HL-60/S4 treated with phorbol 12-myristate 13-acetate at 8.2 ng/mL for 4 days and 3 days (cell line): Measurements from ENCODE around the gene KAT14.
"Not testable (repeated sequence)": the region's sequence is repeated elsewhere in the genome, so short reads cannot be mapped to it uniquely, and the experiment has no call there.

Experiments
- in situ Hi-C: fragments of 300-500 bp; cut with MboI; formaldehyde crosslinking; loops from 2 replicates; pipeline ENCODE4 v1.15.0; 2022; ENCODE audit warnings: low sequenced_read_pairs

KAT14 gene

DNA sequence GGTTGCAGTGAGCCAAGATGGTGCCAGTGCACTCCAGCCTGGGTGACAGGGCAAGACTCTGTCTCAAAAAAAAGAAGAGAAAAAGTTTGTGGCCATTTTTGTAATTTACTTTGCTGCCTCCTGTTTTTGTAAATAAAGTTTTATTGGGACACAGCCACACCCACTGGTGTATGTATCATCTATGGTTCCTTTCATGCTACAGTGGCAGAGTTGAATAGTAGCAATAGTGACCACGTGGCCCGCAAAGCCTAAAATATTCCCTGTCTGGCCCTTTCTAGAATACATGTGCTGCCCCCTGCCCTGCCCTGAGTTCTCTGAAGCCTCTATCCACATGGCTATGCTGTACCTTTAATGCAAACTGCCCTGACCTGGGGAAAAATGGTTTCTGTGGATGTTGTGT lies 75.3 kb downstream of the KAT14 start:
- in situ Hi-C loops: no loop called here

GRCh38 chr20:18215566-18215965 lies 77.9 kb downstream of the KAT14 start:
- in situ Hi-C loops: no loop called here

GRCh38 chr20:18218280-18218679 lies 80.6 kb downstream of the KAT14 start:
- in situ Hi-C loops: no loop called here

- in situ Hi-C loops: no loop called here
Observed at GRCh38 chr20:18223409-18223808, 85.7 kb downstream of the KAT14 start.

GRCh38 chr20:18224968-18225568 lies 87.4 kb downstream of the KAT14 start:
- in situ Hi-C loops: no loop called here

DNA sequence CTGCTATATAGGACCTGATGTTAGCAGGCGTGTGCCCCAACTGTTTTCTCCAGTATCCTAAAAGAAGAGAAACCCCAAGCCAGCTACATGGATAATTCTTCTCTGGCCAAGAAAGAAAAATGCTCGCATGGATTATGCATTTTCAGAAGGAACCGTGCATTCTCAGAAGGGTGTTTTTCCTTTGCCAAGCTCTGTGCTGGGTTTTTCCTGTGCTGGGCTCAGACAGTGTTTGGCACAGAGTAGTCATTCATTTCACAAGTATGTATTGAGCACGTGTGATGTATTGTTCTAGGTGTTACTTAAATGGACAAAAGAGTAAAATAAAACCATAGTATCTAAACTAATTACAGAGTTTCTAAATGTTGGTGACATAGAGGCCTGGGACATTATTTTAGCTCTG lies 88.0 kb downstream of the KAT14 start:
- in situ Hi-C loops: no loop called here

GRCh38 chr20:18226741-18227140 lies 89.1 kb downstream of the KAT14 start:
- in situ Hi-C loops: not testable (repeated sequence)

DNA sequence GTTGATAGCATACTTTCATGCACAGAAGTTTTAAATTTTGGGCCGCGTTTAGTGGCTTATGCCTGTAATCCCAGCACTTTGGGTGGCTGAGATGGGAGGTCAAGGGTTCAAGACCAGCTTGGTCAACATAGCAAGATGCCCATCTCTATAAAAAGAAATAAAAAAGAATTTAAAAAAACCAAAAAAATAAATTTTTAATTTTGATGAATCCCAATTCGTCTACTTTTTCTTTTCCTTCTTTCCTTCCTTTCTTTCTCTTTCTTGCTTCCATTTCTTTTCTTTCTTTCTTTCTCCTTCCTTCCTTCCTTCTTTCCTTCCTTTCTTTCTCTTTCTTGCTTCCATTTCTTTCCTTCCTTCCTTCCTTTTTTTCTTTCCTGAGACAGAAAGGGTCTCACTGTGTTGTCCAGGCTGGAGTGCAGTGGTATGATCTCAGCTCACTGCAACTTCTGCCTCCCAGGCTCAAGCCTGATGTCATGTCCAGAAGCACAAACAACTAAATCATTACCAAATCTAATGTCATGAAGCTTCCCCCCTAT lies 95.8 kb downstream of the KAT14 start:
- in situ Hi-C loops: no loop called here
